MM.1S (cell line): ENCODE measurements around the gene SLC18A3.

Experiments used
- DNase-seq: peaks from one replicate; pipeline ENCODE4 v3.0.0-alpha.2; 2015
- H2AFZ ChIP-seq: fragments of 300-600 bp; sonication (generic); 2 replicates; pipeline ENCODE4 v1.6.0; 2016; ENCODE audit warnings: antibody characterized with exemption, low read length
- H3F3A ChIP-seq: fragments of 300-600 bp; sonication (generic); 2 replicates; pipeline ENCODE4 v1.6.1; 2016; ENCODE audit warnings: mild to moderate bottlenecking, antibody characterized with exemption, low read length, moderate library complexity, mixed read lengths; ENCODE audit not compliant: insufficient read depth
- H3K27ac ChIP-seq: fragments of 300-600 bp; sonication (generic); 2 replicates; pipeline ENCODE4 v1.5.1; 2016; ENCODE audit warnings: mild to moderate bottlenecking, low read length
- H3K27me3 ChIP-seq: fragments of 300-600 bp; sonication (generic); replicated peaks from 2 replicates; pipeline ENCODE4 v1.6.0; 2016; ENCODE audit warnings: low read length; ENCODE audit not compliant: insufficient read depth
- H3K36me3 ChIP-seq: fragments of 300-600 bp; sonication (generic); replicated peaks from 2 replicates; pipeline ENCODE4 v1.6.1; 2016; ENCODE audit warnings: mild to moderate bottlenecking, low read length, mixed read lengths; ENCODE audit not compliant: insufficient read depth
- H3K4me1 ChIP-seq: fragments of 300-600 bp; sonication (generic); 2 replicates; pipeline ENCODE4 v1.6.1; 2016; ENCODE audit warnings: low read length, mixed read lengths
- H3K4me2 ChIP-seq: fragments of 300-600 bp; sonication (generic); 2 replicates; pipeline ENCODE4 v1.6.0; 2016; ENCODE audit warnings: low read depth, low read length
- H3K4me3 ChIP-seq: fragments of 300-600 bp; sonication (generic); 2 replicates; pipeline ENCODE4 v1.5.1; 2016; ENCODE audit warnings: low read length, mixed read lengths
- H3K79me2 ChIP-seq: fragments of 300-600 bp; sonication (generic); 2 replicates; pipeline ENCODE4 v1.6.1; 2016; ENCODE audit warnings: mixed run types, low read length, mixed read lengths
- H3K9ac ChIP-seq: fragments of 300-600 bp; sonication (generic); 2 replicates; pipeline ENCODE4 v1.6.1; 2016; ENCODE audit warnings: low read length, mixed read lengths
- H3K9me2 ChIP-seq: fragments of 300-600 bp; sonication (generic); replicated peaks from 2 replicates; pipeline ENCODE4 v1.6.1; 2016; ENCODE audit warnings: mild to moderate bottlenecking, low read length, mixed read lengths; ENCODE audit not compliant: insufficient read depth
- H3K9me3 ChIP-seq: fragments of 300-600 bp; sonication (generic); replicated peaks from 2 replicates; pipeline ENCODE4 v1.6.1; 2016; ENCODE audit warnings: mild to moderate bottlenecking, low read length, mixed read lengths; ENCODE audit not compliant: insufficient read depth
- H4K20me1 ChIP-seq: fragments of 300-600 bp; sonication (generic); 2 replicates; pipeline ENCODE4 v1.6.1; 2016; ENCODE audit warnings: mild to moderate bottlenecking, low read length, moderate library complexity, mixed read lengths; ENCODE audit not compliant: insufficient read depth
- CTCF ChIP-seq: fragments of 300-600 bp; sonication (generic); IDR thresholded peaks from 2 replicates; pipeline ENCODE4 v1.5.1; 2016; ENCODE audit warnings: antibody characterized with exemption, low read length, mixed read lengths
- EZH2 ChIP-seq: fragments of 300-600 bp; sonication (generic); optimal IDR thresholded peaks from 2 replicates; pipeline ENCODE3; 2017; ENCODE audit warnings: low read depth, mild to moderate bottlenecking, antibody characterized with exemption, low read length, mixed read lengths
- EZH2phosphoT487 ChIP-seq: fragments of 300-600 bp; sonication (generic); IDR thresholded peaks from 2 replicates; pipeline ENCODE4 v1.6.1; 2018; ENCODE audit warnings: antibody characterized with exemption, low read length

The SLC18A3 gene

GRCh38 chr10:49605216-49605938, 4.7 kb upstream of the SLC18A3 start:
- TF ChIP-seq EZH2phosphoT487: no peak
- TF ChIP-seq CTCF: no peak
- no peak for TF ChIP-seq EZH2
- no peak for DNase-seq

GRCh38 chr10:49605939-49606509, 4.1 kb upstream of the SLC18A3 start:
- no peaks in the 10 kb centered on the region for H3K9me3 ChIP-seq
- H3F3A ChIP-seq: no peaks in the 10 kb centered on the region
- no peak overlapping the region for H2AFZ ChIP-seq
- no peak overlapping the region for H3K9ac ChIP-seq
- no peak overlapping the region for H3K4me3 ChIP-seq
- H3K27ac ChIP-seq: no peak overlapping the region
- no peaks in the 10 kb centered on the region; the same call in 1 of the 2 replicates for H3K27me3 ChIP-seq
- no peaks in the 10 kb centered on the region for H3K4me1 ChIP-seq
- no peak for DNase-seq
- H3K4me2 ChIP-seq: no peak overlapping the region
- no peaks in the 10 kb centered on the region for H3K9me2 ChIP-seq
- no peaks in the 10 kb centered on the region for H4K20me1 ChIP-seq
- H3K36me3 ChIP-seq: no peaks in the 10 kb centered on the region
- H3K79me2 ChIP-seq: no peaks in the 10 kb centered on the region
- TF ChIP-seq EZH2 (no peak), CTCF (no peak), EZH2phosphoT487 (no peak)

More at GRCh38 chr10:49605216-49605938, 4.7 kb upstream of the SLC18A3 start:
- H3K36me3 ChIP-seq: no peaks in the 10 kb centered on the region
- H3K4me3 ChIP-seq: no peak overlapping the region
- no peak overlapping the region for H3K9ac ChIP-seq
- no peaks in the 10 kb centered on the region for H3K9me3 ChIP-seq
- no peak overlapping the region for H3K27ac ChIP-seq
- no peaks in the 10 kb centered on the region for H3K4me1 ChIP-seq
- no peaks in the 10 kb centered on the region for H3F3A ChIP-seq
- no peaks in the 10 kb centered on the region for H3K9me2 ChIP-seq
- no peaks in the 10 kb centered on the region for H4K20me1 ChIP-seq
- H3K4me2 ChIP-seq: no peak overlapping the region
- no peaks in the 10 kb centered on the region for H3K79me2 ChIP-seq
- H3K27me3 ChIP-seq: no peaks in the 10 kb centered on the region; the same call in 1 of the 2 replicates
- no peak overlapping the region for H2AFZ ChIP-seq

GRCh38 chr10:49606981-49607535, 3.1 kb upstream of the SLC18A3 start:
- Histone ChIP-seq H3K9me2 (no peaks in the 10 kb centered on the region), H3K79me2 (no peaks in the 10 kb centered on the region), H3K4me1 (no peaks in the 10 kb centered on the region), H3K27me3 (no peaks in the 10 kb centered on the region; the same call in 1 of the 2 replicates), H3F3A (no peaks in the 10 kb centered on the region), H2AFZ (no peak overlapping the region), H3K9ac (no peak overlapping the region), H3K4me3 (no peak overlapping the region), H4K20me1 (no peaks in the 10 kb centered on the region), H3K36me3 (no peaks in the 10 kb centered on the region), H3K27ac (no peak overlapping the region), H3K9me3 (no peaks in the 10 kb centered on the region), H3K4me2 (no peak overlapping the region)
- TF ChIP-seq EZH2 (no peak), CTCF (no peak), EZH2phosphoT487 (no peak)
- DNase-seq: peak; percentile 72
